ENCODE data around the gene NEBL.
A peak's percentile ranks its signal among the peaks of the same experiment; 100 is the strongest.

The NEBL gene

GRCh38 chr10:20863008-20863407, 34.1 kb downstream of the NEBL start:
- DNase-seq (ENCODE audit: low spot score), result no peak

- DNase-seq (ENCODE audit: low spot score), result no peak
Measured at GRCh38 chr10:20858292-20859124, 38.6 kb downstream of the NEBL start.

- DNase-seq (ENCODE audit: low spot score), result no peak
Measured at GRCh38 chr10:20856484-20856883, 40.6 kb downstream of the NEBL start.

- DNase-seq (ENCODE audit: low spot score), result peak; percentile 15
Measured at GRCh38 chr10:20855398-20856038, 41.6 kb downstream of the NEBL start.

- no peak for DNase-seq (ENCODE audit: low spot score)
Measured at GRCh38 chr10:20853276-20853675, 43.8 kb downstream of the NEBL start.

DNA sequence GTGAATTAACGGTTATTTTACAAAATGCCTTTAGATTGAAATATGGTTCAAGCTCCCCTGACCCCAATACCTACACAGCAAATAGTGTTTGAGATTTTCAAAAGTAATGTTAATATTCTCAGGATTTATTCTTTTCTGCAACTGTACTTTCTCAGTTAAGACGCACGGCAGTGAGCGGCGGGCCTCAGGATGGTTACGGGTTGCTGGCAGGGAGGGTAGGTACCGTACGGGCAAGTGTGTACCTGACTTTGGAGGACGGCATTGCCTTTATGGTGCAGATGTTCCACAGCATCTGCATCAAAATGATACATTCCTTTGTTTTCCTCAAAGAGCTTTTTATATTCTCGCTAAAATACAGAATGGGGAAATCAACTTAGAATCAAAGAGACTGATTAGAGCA, 44.8 kb downstream of the NEBL start:
- no peak for DNase-seq (ENCODE audit: low spot score)

GRCh38 chr10:20847512-20847911, 49.6 kb downstream of the NEBL start:
- DNase-seq (ENCODE audit: low spot score), result no peak

GRCh38 chr10:20846263-20846662, 50.8 kb downstream of the NEBL start:
- no peak for DNase-seq (ENCODE audit: low spot score)

- DNase-seq (ENCODE audit: low spot score), result no peak
Measured at GRCh38 chr10:20841419-20841818, 55.7 kb downstream of the NEBL start.

DNA sequence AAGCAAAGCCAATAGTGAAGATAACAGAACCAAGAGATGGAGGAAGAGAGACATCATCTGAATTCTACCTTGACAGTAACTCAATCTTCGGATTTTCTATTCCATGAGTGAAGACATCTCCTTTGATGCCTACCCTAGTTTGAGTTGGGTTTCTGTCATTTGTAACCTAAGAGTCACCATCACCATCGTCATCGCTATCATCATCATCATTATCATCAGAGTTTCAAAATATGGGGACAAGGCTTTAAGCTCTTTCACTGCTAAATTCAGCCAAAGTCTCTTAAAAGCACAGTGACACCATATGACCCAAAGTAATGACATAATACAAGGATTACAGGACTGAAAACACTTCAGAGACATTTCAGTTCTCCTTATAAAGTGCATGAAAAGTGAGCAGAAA, 57.2 kb downstream of the NEBL start:
- no peak for DNase-seq (ENCODE audit: low spot score)

- DNase-seq (ENCODE audit: low spot score), result no peak
Measured at GRCh38 chr10:20839141-20839540, 58.0 kb downstream of the NEBL start.

DNA sequence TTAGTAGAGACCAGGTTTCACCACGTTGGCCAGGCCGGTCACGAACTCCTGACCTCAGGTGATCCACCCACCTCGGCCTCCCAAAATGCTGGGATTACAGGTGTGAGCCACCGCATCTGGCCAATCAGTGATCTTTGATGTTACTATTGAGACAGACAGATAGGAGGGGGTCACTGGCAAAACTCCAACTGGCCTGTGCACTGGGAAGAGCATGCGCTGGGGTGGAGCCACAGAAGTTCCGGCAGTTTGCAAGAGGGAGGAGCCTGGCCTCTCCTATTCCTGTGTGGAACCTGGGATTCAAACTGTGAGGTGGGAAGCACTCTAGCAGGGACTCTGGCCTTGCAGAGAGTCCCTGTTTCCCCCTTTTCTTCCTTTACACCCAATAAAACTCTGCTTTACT, 60.7 kb downstream of the NEBL start:
- no peak for DNase-seq (ENCODE audit: low spot score)

GRCh38 chr10:20835335-20835734, 61.8 kb downstream of the NEBL start:
- no peak for DNase-seq (ENCODE audit: low spot score)

DNA sequence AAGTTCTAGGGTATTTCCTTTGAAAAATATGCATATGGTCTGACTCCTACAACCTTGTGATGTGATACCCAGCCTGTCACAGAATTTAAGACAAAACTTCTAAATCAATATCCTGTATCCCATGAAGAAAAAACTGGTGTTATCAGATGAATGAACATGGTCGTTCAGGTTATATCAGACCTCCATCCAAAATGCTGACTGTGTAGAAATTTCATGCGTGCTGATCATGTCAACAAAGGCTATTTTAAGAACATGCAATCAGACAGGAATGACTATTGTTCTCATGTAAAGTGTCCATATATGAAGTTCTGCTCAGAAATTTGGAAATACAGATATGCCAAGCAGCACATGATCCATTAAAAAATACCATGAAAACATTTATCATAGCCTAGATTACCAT, 62.3 kb downstream of the NEBL start:
- no peak for DNase-seq (ENCODE audit: low spot score)

GRCh38 chr10:20822825-20823224, 74.3 kb downstream of the NEBL start:
- DNase-seq (ENCODE audit: low spot score), result no peak

- no peak for DNase-seq (ENCODE audit: low spot score)
Measured at GRCh38 chr10:20817646-20818045, 79.5 kb downstream of the NEBL start.

DNA sequence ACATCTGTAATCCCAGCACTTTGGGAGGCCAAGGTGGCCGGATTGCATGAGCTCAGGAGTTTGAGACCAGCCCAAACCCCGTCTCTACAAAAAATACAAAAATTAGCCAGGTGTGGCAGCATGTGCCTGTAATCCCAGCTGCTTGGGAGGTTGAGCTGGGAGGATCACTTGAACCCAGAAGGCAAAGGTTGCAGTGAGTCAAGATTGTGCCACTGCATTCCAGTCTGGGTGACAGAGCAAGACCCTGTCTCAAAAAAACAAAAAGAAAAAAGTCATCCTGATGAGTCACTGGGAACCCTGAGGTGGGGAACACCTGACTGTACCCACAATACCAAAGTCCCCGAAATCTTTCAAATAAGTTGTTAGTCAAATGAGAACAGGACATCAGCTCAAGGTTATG, 80.0 kb downstream of the NEBL start:
- no peak for DNase-seq (ENCODE audit: low spot score)

DNA sequence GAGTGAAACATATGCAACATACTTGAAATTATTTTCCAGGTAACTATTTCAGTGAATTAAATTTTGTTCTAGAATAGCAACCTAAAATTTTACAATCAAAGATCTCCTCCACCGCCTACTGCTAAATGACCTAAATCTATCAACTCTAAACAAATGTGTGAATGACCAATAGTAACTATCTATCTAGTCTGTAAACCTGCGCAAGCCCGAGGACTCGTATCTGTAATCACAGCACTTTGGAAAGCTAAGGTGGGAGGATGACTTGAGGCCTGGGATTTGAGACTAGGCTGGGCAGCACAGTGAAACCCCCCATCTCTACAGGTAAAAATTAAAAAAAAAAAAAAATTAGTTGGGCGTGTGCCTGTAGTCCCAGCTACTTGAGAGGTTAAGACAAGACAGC, 83.0 kb downstream of the NEBL start:
- DNase-seq (ENCODE audit: low spot score), result no peak

DNA sequence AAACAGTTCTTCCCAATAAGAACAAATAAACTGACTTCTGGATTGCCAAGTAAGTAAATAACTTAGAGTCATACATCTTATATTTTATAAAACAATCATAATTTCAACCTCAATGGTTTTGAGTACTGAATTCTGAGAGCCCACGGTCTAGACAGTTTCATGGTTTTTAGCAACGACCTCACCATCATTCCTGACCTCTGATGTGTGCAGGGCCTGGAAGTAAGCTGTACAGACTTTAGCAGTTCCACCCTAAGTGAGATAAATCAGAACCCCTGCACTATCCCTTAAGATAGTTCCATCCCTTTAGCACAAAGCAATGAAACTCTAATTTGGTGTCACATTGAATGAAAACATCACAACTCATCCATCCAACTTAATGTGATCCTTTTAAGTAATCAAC, 86.0 kb downstream of the NEBL start:
- DNase-seq (ENCODE audit: low spot score), result no peak

- DNase-seq (ENCODE audit: low spot score), result no peak
Measured at GRCh38 chr10:20809631-20810030, 87.5 kb downstream of the NEBL start.

DNA sequence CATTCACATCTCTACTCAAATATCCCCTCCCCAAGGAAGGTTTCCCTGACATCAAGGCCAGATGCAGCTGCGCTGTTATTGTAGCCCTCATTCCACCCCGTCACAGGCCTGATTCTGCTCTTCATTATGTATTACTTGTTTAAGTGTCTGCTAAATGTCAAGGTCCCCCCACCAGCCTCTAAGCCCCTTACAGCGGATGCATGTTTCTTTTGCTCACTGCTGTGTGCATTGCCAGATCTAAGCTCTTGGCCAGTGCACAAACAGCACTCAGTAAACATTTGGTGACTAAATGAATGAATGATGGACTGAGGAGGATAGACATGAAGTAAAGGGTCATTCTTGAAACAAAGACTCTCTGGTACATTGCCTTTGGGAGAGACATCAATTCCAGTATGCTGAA, 90.6 kb downstream of the NEBL start:
- no peak for DNase-seq (ENCODE audit: low spot score)

DNA sequence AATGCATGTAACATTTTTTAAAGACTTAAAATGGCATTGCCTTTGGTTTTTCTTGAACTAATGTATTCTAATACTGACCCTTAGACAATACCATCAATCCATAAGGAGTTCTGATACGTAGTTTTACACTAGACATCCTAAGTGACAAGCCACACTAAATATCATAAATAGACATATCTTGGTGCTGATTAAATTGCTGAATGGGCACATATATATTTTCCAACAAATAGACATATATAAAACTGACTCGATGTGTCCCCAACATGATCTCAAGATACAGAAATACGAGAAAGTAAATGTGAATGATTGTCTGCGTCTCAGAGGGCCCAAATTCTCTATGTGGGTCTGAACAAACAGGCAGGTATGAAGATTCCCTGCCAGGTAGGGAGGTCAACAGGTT, 99.8 kb downstream of the NEBL start:
- no peak for DNase-seq (ENCODE audit: low spot score)

DNA sequence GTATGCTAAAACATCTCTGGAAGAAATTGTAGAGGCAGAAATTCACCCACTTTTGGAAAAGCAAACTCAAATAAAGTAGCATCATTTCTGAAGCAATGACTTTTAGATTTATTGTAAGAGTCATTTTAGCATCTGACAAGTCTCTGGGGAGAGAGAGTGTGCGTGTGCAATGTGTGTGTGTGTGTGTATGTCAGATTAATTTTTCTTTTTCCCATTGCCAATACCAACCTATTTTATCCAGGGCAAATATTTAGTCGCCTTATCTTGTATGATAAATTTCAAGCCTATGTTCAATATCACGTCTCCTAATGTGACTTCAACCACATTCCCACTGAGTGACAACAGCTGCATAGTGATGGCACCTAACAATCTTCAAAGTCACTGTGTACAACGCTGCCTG, 101.7 kb downstream of the NEBL start:
- DNase-seq (ENCODE audit: low spot score), result no peak

GRCh38 chr10:20785174-20785573, 111.9 kb downstream of the NEBL start:
- DNase-seq (ENCODE audit: low spot score), result no peak

Measured in HuH-7 (cell line).